ENCODE results near the gene BAHCC1.

BAHCC1 gene

GRCh38 chr17:81464586-81464985 lies 69.3 kb downstream of the BAHCC1 start:
- no peak for FAIRE-seq

DNA sequence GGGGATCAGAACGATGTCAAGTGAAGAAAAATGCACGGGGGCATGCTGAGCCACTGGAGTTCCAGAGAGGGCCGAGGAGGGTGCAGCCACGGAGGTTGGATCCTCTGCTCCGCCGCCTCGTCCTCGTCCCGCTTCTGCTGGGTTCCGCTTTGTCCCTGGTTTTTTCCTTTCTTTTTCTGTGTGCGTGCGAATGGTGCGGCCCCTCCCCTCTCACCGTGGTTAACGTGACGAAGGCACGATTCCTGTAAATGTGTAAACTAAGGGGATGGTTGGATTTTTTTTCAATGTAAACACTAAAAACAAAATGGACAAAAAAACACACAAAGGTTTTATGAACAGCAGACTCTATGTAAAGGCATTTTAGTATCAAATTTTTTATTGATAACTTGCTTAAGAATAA lies 70.7 kb downstream of the BAHCC1 start:
- no peak for FAIRE-seq

- no peak for FAIRE-seq
Observed at GRCh38 chr17:81466564-81467472, 71.6 kb downstream of the BAHCC1 start.

DNA sequence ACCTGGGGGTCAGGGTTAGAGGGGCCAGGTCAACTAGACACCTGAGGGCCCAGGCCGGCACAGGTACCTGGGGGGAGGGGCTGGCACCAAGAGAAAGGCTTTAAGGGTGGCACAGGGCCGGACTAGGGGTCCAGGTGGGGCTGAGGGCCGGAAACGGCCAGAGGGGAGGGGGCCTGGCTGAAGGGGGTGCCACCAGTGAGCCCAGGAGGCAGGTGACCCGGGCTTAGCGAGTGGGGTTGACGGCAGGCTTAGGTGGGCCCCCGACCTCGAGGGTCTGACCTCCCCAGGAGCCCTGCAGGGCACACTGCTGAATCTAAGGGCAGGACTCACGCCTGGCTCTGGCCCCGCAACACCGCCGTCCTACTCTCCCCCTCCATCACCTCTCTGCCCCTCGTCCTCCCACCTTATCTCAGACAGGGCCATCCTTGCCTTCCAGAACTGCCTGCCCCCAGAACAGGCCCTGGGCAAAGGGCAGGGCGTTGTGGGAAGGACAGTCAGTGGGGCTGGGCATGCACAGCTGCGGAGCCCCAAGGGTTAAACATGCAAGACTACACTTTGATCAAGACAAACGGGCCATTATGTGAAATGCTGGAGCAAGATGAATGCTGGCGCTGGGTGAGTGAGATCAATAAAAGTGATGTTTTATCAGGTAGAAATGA lies 73.0 kb downstream of the BAHCC1 start:
- no peak for FAIRE-seq

DNA sequence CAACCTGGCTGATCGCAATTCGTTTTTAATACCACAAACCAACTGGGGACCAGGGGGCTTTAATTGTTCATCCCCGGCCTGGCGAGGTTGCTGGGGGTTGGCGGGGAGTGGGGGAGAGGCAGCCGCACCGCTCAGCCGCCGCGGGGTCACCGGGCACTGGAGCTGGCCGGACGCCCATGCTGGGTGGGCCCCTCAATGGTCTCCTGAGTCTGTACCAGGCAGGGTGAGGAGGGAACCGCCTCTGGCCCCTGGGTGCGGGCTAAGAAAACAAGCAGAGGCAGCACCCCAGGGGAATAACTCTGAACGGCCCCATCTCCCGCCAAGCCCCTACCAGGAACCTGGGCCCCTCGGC lies 73.5 kb downstream of the BAHCC1 start:
- FAIRE-seq: no peak

GRCh38 chr17:81469266-81469665 lies 74.0 kb downstream of the BAHCC1 start:
- FAIRE-seq: no peak

GRCh38 chr17:81470270-81470943 lies 75.2 kb downstream of the BAHCC1 start:
- no peak for FAIRE-seq

- FAIRE-seq: no peak
Observed at GRCh38 chr17:81470944-81471817, 75.9 kb downstream of the BAHCC1 start.

DNA sequence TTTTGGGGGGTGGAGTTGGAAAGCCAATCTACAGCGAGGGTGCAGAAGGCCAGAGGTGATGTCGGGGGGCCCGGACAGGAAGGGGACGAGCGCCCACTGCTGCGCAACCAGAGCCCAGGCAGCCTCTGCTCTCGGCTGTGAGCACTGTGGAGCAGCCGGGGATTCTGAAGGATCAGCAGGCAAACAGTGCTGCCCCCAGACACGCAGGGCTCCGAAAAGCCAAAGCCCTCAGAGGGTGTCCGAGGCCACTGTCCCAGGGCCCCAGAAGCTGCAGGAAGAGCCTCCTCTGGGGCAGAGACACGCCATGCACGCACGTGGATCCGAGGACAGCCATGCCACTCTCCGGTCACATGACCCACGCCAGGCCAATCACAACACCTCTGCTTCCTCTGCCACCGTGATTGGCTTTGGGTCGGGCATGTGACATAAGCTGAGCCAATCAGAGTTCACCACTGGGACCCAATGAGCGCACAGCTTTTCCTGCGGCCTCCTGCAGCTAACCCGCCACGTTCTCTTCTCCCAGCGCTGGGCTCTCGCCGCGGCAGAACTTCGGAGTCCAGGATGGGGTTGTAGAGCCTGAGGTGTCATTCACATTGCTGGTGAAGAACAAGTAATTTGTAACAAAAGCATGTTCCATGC lies 76.7 kb downstream of the BAHCC1 start:
- FAIRE-seq: peak; percentile 92

- no peak for FAIRE-seq
Observed at GRCh38 chr17:81473019-81473418, 77.8 kb downstream of the BAHCC1 start.

- FAIRE-seq: no peak
Observed at GRCh38 chr17:81474958-81475357, 79.7 kb downstream of the BAHCC1 start.

DNA sequence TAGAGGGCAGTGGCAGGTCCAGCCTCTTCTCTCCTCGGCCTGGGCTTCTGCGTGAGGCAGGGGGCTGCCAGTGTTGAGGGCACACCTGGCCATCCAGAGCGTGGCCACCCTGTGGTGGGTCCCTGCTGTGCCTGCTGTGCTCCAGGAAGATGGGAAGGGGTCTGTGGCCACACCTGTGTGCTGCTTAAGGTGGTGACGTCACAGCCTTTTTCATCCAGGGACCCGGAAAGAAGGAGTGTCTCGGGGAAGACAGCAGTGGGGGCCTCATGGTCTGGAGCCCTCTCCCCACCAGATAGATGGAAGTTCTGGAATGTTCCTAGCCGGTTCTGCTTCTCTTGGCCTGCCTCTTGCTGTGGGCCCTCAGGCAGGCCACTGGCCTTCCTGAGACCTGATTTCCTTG lies 80.8 kb downstream of the BAHCC1 start:
- no peak for FAIRE-seq

DNA sequence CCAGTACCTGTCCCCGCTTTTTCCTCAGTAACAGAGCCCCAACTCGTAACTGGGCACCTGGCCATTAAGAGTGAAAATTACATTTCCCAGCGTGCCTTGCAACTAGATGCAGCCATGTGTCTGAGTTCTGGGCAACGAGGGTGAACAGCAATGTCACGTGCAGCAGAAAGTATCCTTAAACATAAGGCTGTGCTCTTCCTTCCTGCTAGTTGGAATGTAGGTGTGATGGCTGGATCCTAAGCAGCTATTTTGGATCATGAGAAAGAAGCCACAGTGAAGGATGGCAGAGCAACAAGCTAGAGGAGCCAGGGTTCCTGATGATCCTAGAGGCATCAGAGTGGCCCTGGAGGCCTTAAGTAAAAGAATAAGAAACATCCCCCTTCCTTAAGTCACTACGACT lies 81.4 kb downstream of the BAHCC1 start:
- no peak for FAIRE-seq

- no peak for FAIRE-seq
Observed at GRCh38 chr17:81477173-81477572, 81.9 kb downstream of the BAHCC1 start.

DNA sequence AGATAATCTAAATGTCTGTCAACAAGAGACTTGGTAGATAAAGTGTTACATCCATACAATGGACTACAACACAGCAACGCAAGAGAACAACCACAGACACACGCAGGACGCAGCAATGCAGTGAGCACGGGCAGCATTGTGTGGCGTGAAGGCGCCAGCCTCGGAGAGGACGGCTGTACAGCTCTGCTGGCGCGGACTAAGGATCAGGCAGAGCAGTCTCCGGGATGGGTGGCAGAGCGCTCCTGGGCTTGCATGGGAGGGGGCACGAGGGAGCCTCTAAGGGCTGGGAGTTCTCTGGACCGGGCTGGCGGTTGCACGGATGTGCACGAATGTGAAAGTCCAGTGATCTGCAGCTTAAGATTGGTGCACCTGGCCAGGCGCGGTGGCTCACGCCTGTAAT lies 82.9 kb downstream of the BAHCC1 start:
- no peak for FAIRE-seq

DNA sequence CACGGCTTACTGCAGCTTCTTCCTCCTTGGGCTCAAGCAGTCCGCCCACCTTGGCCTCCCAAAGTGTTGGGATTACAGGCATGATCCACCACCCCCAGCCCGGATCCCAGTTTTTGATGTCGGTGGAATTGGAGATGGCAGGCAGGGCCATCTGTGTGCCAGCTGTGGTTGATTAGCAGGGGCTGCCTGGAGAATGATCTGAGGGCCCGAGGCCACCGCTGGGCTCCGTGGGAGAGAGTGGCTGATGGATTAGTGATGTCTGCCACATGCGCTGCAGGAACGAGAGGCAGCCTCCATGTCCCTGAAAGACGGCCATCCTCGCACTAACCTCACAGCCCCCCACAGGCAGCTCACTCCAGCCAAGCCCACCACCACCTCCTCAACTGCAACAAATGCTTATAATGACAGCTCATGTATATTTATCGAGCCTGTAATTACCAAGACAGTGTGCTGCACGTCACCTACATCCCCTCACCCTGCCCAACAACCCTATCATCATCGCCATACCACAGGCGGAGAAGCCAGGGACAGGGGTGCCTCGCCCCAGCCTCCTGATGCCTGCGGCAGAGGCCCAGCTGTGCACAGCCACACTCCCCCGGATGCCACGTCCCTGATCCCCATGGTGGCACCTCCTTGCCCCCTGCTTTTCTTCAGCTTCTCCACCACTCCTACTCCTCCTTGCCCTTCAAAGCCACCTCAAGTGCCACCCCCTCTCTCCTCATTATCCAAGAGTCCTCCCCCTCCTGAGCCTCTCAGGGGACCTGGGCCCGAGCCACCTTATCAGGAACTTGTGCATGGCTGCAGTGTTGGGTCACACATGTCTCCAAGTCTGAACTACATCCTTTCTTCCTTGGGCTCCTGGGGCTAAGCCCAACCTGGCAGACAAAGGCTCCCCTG lies 84.2 kb downstream of the BAHCC1 start:
- no peak for FAIRE-seq

DNA sequence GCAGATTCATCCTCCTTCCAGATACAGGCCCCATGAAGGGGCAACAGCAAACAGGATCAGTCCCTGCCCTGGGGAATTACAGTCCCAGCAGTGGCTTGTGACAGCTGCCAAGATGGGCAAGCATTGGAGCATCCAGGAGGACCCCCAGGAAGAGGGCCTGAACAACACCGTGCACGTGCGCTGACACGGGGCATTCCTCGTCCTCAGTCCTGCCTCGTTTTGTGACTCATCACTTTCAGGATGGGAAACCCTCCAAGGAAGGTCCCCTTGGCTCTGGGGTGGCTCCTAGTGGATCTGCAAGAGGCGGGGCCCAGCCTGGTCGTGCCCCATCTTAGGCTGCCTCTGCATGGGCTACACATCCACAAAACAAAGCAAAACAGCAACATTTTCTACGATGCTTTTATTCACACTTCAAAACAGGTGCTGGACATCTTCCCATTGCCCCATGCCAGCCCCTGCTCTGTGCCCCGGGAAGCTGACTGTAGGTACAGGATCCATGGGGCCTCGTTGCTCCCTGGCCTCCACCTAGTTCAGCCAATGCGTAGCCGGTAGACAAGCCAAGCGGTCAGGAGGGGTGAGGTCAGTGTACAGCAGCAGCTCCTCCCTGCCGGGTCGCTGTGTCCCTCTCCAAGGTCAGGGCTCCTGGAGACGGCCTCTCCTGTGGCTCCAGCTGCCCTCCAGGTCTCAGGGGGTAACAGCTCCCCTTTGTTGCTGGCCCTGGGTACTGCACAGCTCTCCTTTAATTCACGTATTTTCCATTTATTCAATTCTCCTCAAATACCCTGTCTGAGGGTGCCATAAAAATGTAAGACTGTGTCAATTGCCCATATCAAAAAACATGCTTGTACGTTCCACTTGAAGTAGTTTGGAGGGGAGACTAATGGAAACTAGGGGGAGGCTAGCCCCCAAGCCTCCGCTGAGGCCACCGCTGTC lies 85.1 kb downstream of the BAHCC1 start:
- no peak for FAIRE-seq

DNA sequence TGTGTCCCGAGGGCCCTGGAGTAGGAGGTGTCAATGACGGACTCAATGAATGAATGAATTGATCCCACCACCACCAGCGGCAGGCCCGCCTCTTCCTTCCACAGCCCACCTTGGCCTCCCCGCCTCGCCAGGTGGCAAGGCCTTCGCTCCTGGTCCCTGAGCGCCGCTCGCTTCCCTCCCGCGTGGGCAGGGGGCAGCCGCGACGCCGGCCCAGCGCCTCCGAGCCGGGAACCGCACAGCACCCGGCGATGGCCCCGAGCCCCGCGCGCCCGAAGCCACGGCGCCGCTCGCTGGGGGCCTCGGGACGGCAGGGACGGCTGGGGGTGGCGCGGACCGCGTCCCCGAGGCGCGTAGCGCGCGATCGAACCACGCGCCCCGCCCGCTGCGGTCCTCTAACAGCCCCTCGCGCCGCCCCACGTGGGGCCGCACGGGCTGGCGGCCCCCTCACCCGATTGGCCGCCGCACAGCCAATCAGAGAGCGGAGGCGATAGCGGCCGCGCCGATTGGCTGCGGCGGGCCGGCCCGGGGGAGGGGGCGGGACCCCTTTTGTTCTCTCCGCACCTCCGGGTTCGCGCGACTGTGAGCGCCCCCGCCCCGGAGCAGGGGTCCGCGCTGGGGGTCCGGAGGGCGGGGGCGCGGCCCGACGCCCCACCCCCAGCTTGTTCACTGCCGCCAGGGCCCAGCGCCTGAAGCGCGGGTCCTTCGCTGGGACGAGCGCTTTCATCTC lies 86.0 kb downstream of the BAHCC1 start:
- FAIRE-seq: no peak

DNA sequence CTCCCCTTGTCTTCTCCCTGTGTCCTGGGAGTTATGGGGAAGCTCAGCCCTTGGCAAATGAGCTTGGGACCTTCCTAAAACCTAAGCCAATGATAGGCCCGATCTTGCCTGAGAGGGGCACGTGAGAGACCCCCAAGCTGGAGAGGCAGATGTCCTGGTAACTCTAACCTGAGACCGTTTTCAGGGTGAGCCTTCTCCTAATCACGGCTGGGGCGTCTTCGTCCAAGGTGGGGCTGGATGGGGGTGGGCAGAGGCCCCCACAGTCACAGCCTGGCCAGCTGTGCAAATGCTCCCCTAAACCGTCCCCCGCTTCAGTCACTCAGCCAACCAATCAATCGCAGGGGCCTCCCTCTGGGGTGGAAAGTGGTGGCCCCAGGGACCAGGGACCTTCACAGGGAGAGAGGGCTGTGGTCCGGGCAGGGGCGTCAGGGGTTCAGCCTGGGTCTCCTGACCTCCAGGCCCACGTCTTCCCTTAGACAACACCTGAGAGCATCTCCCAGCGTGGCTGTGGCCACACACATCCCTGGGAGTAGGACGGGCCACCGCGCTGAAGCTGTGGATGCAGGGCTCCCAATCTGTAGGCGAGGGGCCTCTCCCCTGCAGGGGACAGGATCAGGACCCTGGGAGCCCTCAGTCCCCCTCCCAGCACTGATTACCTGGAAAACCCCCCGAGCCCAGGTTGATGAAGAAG lies 86.7 kb downstream of the BAHCC1 start:
- FAIRE-seq: no peak

All from endometrium (tissue), 2 donors.